ENCODE measurements around the gene BMP8A. TPM values are rescaled to one million over a fixed set of nuclear protein-coding genes. Genes with fewer than 3 reads are reported as not detected.

Gene BMP8A
- total and polyA plus RNA-seq, 2 of the 8 experiments (the other 6 are each of a cell fraction or from before 2014, with no cell fraction given) = 0.38 to 0.43 TPM

DNA sequence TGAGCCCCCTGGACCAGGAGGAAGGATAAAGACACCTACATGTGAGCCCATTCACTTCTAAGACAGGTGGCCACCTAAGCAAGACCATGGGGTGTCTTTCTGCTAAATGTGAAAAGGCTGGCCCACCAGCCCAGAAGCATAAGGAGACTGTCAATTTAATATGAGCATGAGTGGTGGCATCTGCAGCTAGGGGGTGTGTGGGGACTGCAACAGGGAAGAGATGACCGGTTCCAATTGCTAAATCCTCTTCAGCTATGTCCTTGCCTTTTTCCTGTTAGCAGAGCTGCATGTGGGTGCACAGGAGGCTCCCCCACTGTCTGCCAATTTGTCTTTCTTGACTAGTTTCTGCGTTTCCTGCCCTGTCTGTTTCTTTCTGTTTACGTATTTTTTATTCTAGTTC, 22.3 kb upstream of the BMP8A start:
- H3K4me2 ChIP-seq (ENCODE audit: insufficient read depth in 1 of 2, low read depth in 2 of 2, low read length in 2 of 2) = no peak overlapping the region
- peaks cover 13 to 67% (median 45%) of the 10 kb centered on the region in 4 experiments; a peak in 7 of 8 replicates for H3K36me3 ChIP-seq (ENCODE audit: control insufficient read depth in 2 of 4, insufficient read depth in 4 of 4, low read length in 3 of 4)
- no peak overlapping the region for H2BK15ac ChIP-seq (ENCODE audit: low read length)
- FAIRE-seq = no peak
- H3K23me2 ChIP-seq (ENCODE audit: low read depth, low read length) = no peaks in the 10 kb centered on the region
- 83% methylated on average over 3 of the region's 3 CpGs; no CpG with 5 or more reads in 1 of the 2 experiments for WGBS, 2 experiments (ENCODE audit: extremely low coverage in 1 of 2, insufficient coverage in 1 of 2, insufficient read length in 1 of 2, insufficient replicate concordance in 2 of 2, low coverage in 1 of 2, low lambda C conversion rate in 2 of 2, missing lambda C conversion rate in 1 of 2)
- H3K4me3 ChIP-seq (ENCODE audit: extremely low read depth in 1 of 4, insufficient read depth in 2 of 4, low read depth in 3 of 4, low read length in 4 of 4) = no peak overlapping the region
- no peaks in the 10 kb centered on the region for H3K27me3 ChIP-seq (replicated peaks in 1 of 4; ENCODE audit: control insufficient read depth in 3 of 4, extremely low read depth in 1 of 4, insufficient read depth in 3 of 4, low read length in 3 of 4)
- H2AK5ac ChIP-seq (ENCODE audit: low read depth, low read length) = no peak overlapping the region
- no peak overlapping the region for H3K27ac ChIP-seq (ENCODE audit: low read depth, low read length)
- POLR2A ChIA-PET (ENCODE audit: partially characterized antibody) = interaction anchor here (0.5 kb wide), 1 partner anchor 195 kb away, joined by 3 read pairs; no protein-coding TSS in a partner anchor
- no peak overlapping the region for H2BK5ac ChIP-seq (ENCODE audit: low read depth, low read length)
- no peak for TF ChIP-seq KDM5A (IDR thresholded peaks at IDR 0.05; ENCODE audit: low read length)
- no peak for TF ChIP-seq RFX5 (IDR thresholded peaks at IDR 0.05; ENCODE audit: borderline replicate concordance, low read depth, low read length)
- TF ChIP-seq, protein P1, sequence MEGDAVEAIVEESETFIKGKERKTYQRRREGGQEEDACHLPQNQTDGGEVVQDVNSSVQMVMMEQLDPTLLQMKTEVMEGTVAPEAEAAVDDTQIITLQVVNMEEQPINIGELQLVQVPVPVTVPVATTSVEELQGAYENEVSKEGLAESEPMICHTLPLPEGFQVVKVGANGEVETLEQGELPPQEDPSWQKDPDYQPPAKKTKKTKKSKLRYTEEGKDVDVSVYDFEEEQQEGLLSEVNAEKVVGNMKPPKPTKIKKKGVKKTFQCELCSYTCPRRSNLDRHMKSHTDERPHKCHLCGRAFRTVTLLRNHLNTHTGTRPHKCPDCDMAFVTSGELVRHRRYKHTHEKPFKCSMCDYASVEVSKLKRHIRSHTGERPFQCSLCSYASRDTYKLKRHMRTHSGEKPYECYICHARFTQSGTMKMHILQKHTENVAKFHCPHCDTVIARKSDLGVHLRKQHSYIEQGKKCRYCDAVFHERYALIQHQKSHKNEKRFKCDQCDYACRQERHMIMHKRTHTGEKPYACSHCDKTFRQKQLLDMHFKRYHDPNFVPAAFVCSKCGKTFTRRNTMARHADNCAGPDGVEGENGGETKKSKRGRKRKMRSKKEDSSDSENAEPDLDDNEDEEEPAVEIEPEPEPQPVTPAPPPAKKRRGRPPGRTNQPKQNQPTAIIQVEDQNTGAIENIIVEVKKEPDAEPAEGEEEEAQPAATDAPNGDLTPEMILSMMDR (IDR thresholded peaks at IDR 0.05; ENCODE audit: control extremely low read depth in 1 of 3, insufficient read depth in 1 of 3, low read depth in 1 of 3, low read length in 3 of 3) = no peak
- no peak for DNase-seq (ENCODE audit: low read depth in 1 of 2, low spot score in 2 of 2)
- no peak overlapping the region for H3K18ac ChIP-seq (ENCODE audit: extremely low read depth, low read length)
- no peak overlapping the region for H2BK120ac ChIP-seq (replicated peaks; ENCODE audit: low read depth, low read length)
- H3K56ac ChIP-seq (replicated peaks; ENCODE audit: insufficient read length, low read depth, low read length) = no peak overlapping the region
- no peak overlapping the region for H3K9ac ChIP-seq (replicated peaks in 1 of 4; ENCODE audit: extremely low read depth in 1 of 4, low read depth in 3 of 4, low read length in 3 of 4)
- H2BK12ac ChIP-seq (ENCODE audit: low read depth, low read length) = no peak overlapping the region
- no peak overlapping the region for H2AFZ ChIP-seq (ENCODE audit: low read length)
- H4K20me1 ChIP-seq (replicated peaks in 1 of 2; ENCODE audit: control insufficient read depth in 1 of 2, insufficient read depth in 2 of 2, low read length in 2 of 2) = peaks cover 0 to 3% of the 10 kb centered on the region in 2 experiments
- H4K91ac ChIP-seq (replicated peaks; ENCODE audit: insufficient read length, low read length) = no peak overlapping the region
- no peak overlapping the region for H3K4ac ChIP-seq (replicated peaks; ENCODE audit: insufficient read length, low read depth, low read length)
- H3K23ac ChIP-seq (ENCODE audit: insufficient read length) = no peak overlapping the region
- H3K4me1 ChIP-seq (replicated peaks in 1 of 4; ENCODE audit: control insufficient read depth in 3 of 4, insufficient read depth in 4 of 4, low read length in 3 of 4) = no peaks in the 10 kb centered on the region
- no peak overlapping the region for H4K8ac ChIP-seq (ENCODE audit: extremely low read depth, insufficient read depth, low read length)
- H3K14ac ChIP-seq (ENCODE audit: insufficient read length) = no peak overlapping the region
- H2BK20ac ChIP-seq (ENCODE audit: low read length) = no peak overlapping the region
- H3K9me3 ChIP-seq (ENCODE audit: insufficient read depth in 2 of 2, low read depth in 1 of 2, low read length in 1 of 2) = no peaks in the 10 kb centered on the region
- H4K5ac ChIP-seq (ENCODE audit: insufficient read length, low read depth, low read length) = no peak overlapping the region
- H3K79me2 ChIP-seq (ENCODE audit: control insufficient read depth in 1 of 2, insufficient read depth in 2 of 2, low read length in 2 of 2) = no peaks in the 10 kb centered on the region
- CTCF ChIA-PET (ENCODE audit: partially characterized antibody) = interaction anchor here (0.8 to 12.0 kb wide), 5 partner anchors 13 to 70 kb away, joined by 3 to 68 read pairs (median 4); no protein-coding TSS in a partner anchor
- no peaks in the 10 kb centered on the region; the same call in 1 of the 2 replicates for H3K79me1 ChIP-seq (ENCODE audit: low read depth, low read length)

Data from H1 (cell line).